ENCODE measurements around the gene TBX15. TPM values are rescaled to one million over a fixed set of nuclear protein-coding genes. Genes with fewer than 3 reads are reported as not detected.

Gene TBX15
- total and polyA plus RNA-seq, 9 of the 15 experiments (the other 6 are each of a cell fraction or from before 2014, with no cell fraction given) = 0.03 to 3.4 (median 2.3) TPM

GRCh38 chr1:118863688-118864087, 124.5 kb downstream of the TBX15 start:
- H3K9me1 ChIP-seq (ENCODE audit: control insufficient read depth, insufficient read depth, low read length) = no peaks in the 10 kb centered on the region
- WGBS (ENCODE audit: insufficient coverage, low coverage, missing lambda C conversion rate) = 0% methylated on average over 3 of the region's 3 CpGs
- no peak overlapping the region for H3K4me3 ChIP-seq
- no peak overlapping the region for H2AFZ ChIP-seq (ENCODE audit: low read depth, low read length)
- ATAC-seq (no peak), FAIRE-seq (no peak), DNase-seq (ENCODE audit: extremely low read depth in 1 of 4, low spot score in 3 of 4) (no peak)
- TF ChIP-seq MNT (conservative IDR thresholded peaks at IDR 0.05) (no peak), CBX3 (IDR thresholded peaks at IDR 0.05; ENCODE audit: borderline replicate concordance in 1 of 2, low read length in 2 of 2) (no peak), ARID4B (CRISPR knock-in tag; IDR thresholded peaks at IDR 0.05) (no peak), ATF4 (CRISPR knock-in tag; IDR thresholded peaks at IDR 0.05) (no peak), FOXO4 (CRISPR knock-in tag; IDR thresholded peaks at IDR 0.05) (no peak), SPI1 (IDR thresholded peaks at IDR 0.05; ENCODE audit: borderline replicate concordance, low read depth, low read length) (peak; percentile 70; the same call in 1 of the 2 replicates)
- no peaks in the 10 kb centered on the region for H4K20me1 ChIP-seq (replicated peaks; ENCODE audit: control insufficient read depth, insufficient read depth, low read length)
- intact Hi-C loops (cut with micrococcal nuclease) = no loop called here
- no TSS peak for BruUV-seq (replicated peaks)
- ChIA-PET POLR2A (no interaction called here), CTCF (ENCODE audit: low intra/inter-chr PET ratio) (no interaction called here)
- H3K27ac ChIP-seq (ENCODE audit: extremely low read depth, low read depth, low read length) = no peak overlapping the region
- H3K4me2 ChIP-seq (ENCODE audit: insufficient read depth, low read length) = no peak overlapping the region
- no peak overlapping the region for H3K9ac ChIP-seq (ENCODE audit: insufficient read depth in 1 of 2, low read depth in 2 of 2, low read length in 2 of 2)
- no peaks in the 10 kb centered on the region for H3K27me3 ChIP-seq (ENCODE audit: control insufficient read depth in 2 of 2, insufficient read depth in 2 of 2, low read length in 2 of 2)
- H3K4me1 ChIP-seq (replicated peaks in 1 of 2; ENCODE audit: control insufficient read depth in 2 of 2, insufficient read depth in 2 of 2, low read length in 2 of 2) = no peaks in the 10 kb centered on the region; a peak in 1 of 5 replicates
- H3K79me2 ChIP-seq (ENCODE audit: control insufficient read depth, insufficient read depth, low read length) = no peaks in the 10 kb centered on the region
- H3K36me3 ChIP-seq (ENCODE audit: control insufficient read depth, insufficient read depth, low read length) = no peaks in the 10 kb centered on the region
- no peaks in the 10 kb centered on the region for H3K9me3 ChIP-seq (replicated peaks; ENCODE audit: control insufficient read depth, insufficient read depth, low read depth, low read length)
- in situ Hi-C loops (cut with MboI) = no loop called here
